ENCODE results near the gene ADAMTSL1.

GRCh38 chr9:18472435-18472834 lies 1.5 kb upstream of the ADAMTSL1 start:
- TF ChIP-seq PKNOX1 (IDR thresholded peaks at IDR 0.05) (no peak), FOXM1 (IDR thresholded peaks at IDR 0.05; ENCODE audit: borderline replicate concordance) (no peak), FOXA1 (IDR thresholded peaks at IDR 0.05) (no peak), BHLHE40 (IDR thresholded peaks at IDR 0.05; ENCODE audit: borderline replicate concordance) (no peak), ARNT (IDR thresholded peaks at IDR 0.05) (no peak), NFRKB (IDR thresholded peaks at IDR 0.05) (no peak), L3MBTL2 (conservative IDR thresholded peaks at IDR 0.05) (no peak), SP1 (IDR thresholded peaks at IDR 0.05) (no peak), FOXK2 (IDR thresholded peaks at IDR 0.05) (no peak), ELF4 (IDR thresholded peaks at IDR 0.05) (no peak), LEF1 (IDR thresholded peaks at IDR 0.05; ENCODE audit: borderline replicate concordance) (no peak), HDGF (IDR thresholded peaks at IDR 0.05; ENCODE audit: borderline replicate concordance) (no peak), CTBP1 (IDR thresholded peaks at IDR 0.05; ENCODE audit: borderline replicate concordance) (no peak), TARDBP (IDR thresholded peaks at IDR 0.05) (no peak)

Data from HEK293T (cell line).